ENCODE results near the gene FOCAD. TPM values are rescaled to one million over a fixed set of nuclear protein-coding genes. Genes with fewer than 3 reads are reported as not detected.

Gene FOCAD
- total RNA-seq, 1 donor from 2014 or later, result 57.2 TPM

- Mint-ChIP-seq H3K4me1 (ENCODE audit: unreplicated experiment) (peaks cover 6% of the 10 kb centered on the region), H3K27me3 (ENCODE audit: unreplicated experiment) (no peaks in the 10 kb centered on the region), H3K36me3 (ENCODE audit: low read depth, unreplicated experiment) (peaks cover 10% of the 10 kb centered on the region), H3K27ac (ENCODE audit: unreplicated experiment) (no peak overlapping the region), H3K9me3 (ENCODE audit: unreplicated experiment) (no peaks in the 10 kb centered on the region), H3K4me3 (ENCODE audit: unreplicated experiment) (no peak overlapping the region)
- DNase-seq (ENCODE audit: low spot score), result no peak
- no peak for TF ChIP-seq CTCF (IDR thresholded peaks at IDR 0.05; ENCODE audit: unreplicated experiment)
Measured at GRCh38 chr9:20945269-20945668, 261.2 kb downstream of the FOCAD start.

GRCh38 chr9:20945856-20946255 is 261.8 kb downstream of the FOCAD start:
- no peaks in the 10 kb centered on the region for H3K27me3 Mint-ChIP-seq (ENCODE audit: unreplicated experiment)
- peaks cover 6% of the 10 kb centered on the region for H3K4me1 Mint-ChIP-seq (ENCODE audit: unreplicated experiment)
- no peak overlapping the region for H3K4me3 Mint-ChIP-seq (ENCODE audit: unreplicated experiment)
- DNase-seq (ENCODE audit: low spot score), result no peak
- H3K27ac Mint-ChIP-seq (ENCODE audit: unreplicated experiment), result no peak overlapping the region
- TF ChIP-seq CTCF (IDR thresholded peaks at IDR 0.05; ENCODE audit: unreplicated experiment), result no peak
- no peaks in the 10 kb centered on the region for H3K9me3 Mint-ChIP-seq (ENCODE audit: unreplicated experiment)
- H3K36me3 Mint-ChIP-seq (ENCODE audit: low read depth, unreplicated experiment), result peaks cover 10% of the 10 kb centered on the region

- no peak overlapping the region for H3K4me3 Mint-ChIP-seq (ENCODE audit: unreplicated experiment)
- H3K4me1 Mint-ChIP-seq (ENCODE audit: unreplicated experiment), result peaks cover 3% of the 10 kb centered on the region
- H3K9me3 Mint-ChIP-seq (ENCODE audit: unreplicated experiment), result no peaks in the 10 kb centered on the region
- H3K27me3 Mint-ChIP-seq (ENCODE audit: unreplicated experiment), result no peaks in the 10 kb centered on the region
- no peak for TF ChIP-seq CTCF (IDR thresholded peaks at IDR 0.05; ENCODE audit: unreplicated experiment)
- H3K36me3 Mint-ChIP-seq (ENCODE audit: low read depth, unreplicated experiment), result peaks cover 24% of the 10 kb centered on the region
- DNase-seq (ENCODE audit: low spot score), result no peak
- H3K27ac Mint-ChIP-seq (ENCODE audit: unreplicated experiment), result no peak overlapping the region
Measured at GRCh38 chr9:20948703-20949102, 264.6 kb downstream of the FOCAD start.

GRCh38 chr9:20950707-20951106 is 266.6 kb downstream of the FOCAD start:
- no peaks in the 10 kb centered on the region for H3K4me1 Mint-ChIP-seq (ENCODE audit: unreplicated experiment)
- H3K36me3 Mint-ChIP-seq (ENCODE audit: low read depth, unreplicated experiment), result peaks cover 16% of the 10 kb centered on the region
- H3K4me3 Mint-ChIP-seq (ENCODE audit: unreplicated experiment), result no peak overlapping the region
- H3K9me3 Mint-ChIP-seq (ENCODE audit: unreplicated experiment), result no peaks in the 10 kb centered on the region
- no peak for TF ChIP-seq CTCF (IDR thresholded peaks at IDR 0.05; ENCODE audit: unreplicated experiment)
- no peak overlapping the region for H3K27ac Mint-ChIP-seq (ENCODE audit: unreplicated experiment)
- no peaks in the 10 kb centered on the region for H3K27me3 Mint-ChIP-seq (ENCODE audit: unreplicated experiment)
- no peak for DNase-seq (ENCODE audit: low spot score)

GRCh38 chr9:20962536-20963225 is 278.6 kb downstream of the FOCAD start:
- no peak overlapping the region for H3K4me3 Mint-ChIP-seq (ENCODE audit: unreplicated experiment)
- no peaks in the 10 kb centered on the region for H3K4me1 Mint-ChIP-seq (ENCODE audit: unreplicated experiment)
- no peak overlapping the region for H3K27ac Mint-ChIP-seq (ENCODE audit: unreplicated experiment)

More at GRCh38 chr9:20962536-20963225, 278.6 kb downstream of the FOCAD start:
- H3K27me3 Mint-ChIP-seq (ENCODE audit: unreplicated experiment), result no peaks in the 10 kb centered on the region
- peaks cover 5% of the 10 kb centered on the region for H3K36me3 Mint-ChIP-seq (ENCODE audit: low read depth, unreplicated experiment)
- H3K9me3 Mint-ChIP-seq (ENCODE audit: unreplicated experiment), result no peaks in the 10 kb centered on the region
- DNase-seq (ENCODE audit: low spot score), result no peak
- TF ChIP-seq CTCF (IDR thresholded peaks at IDR 0.05; ENCODE audit: unreplicated experiment), result no peak

Data from endothelial cell (in vitro differentiated cells).